Activated T-cell treated with anti-CD3 and anti-CD28 coated beads, Interleukin-2, amount 50 U/mL, for 4 hours (primary cell): ENCODE data around the gene DLGAP4. TPM values are rescaled to one million over a fixed set of nuclear protein-coding genes. Genes with fewer than 3 reads are reported as not detected.

Experiments
- ATAC-seq, 2 donors: fragments of 200-7000 bp; cut with Tn5 transposase; one replicate each; pipeline ENCODE4 v1.10.0; 2021
- DNase-seq: peaks from one replicate; pipeline ENCODE4 v3.0.0-alpha.2; 2020
- H3K27me3 Mint-ChIP-seq: one replicate; pipeline ENCODE4 v1.8.0; 2021; ENCODE audit warnings: low read depth, mixed read lengths
- H3K36me3 Mint-ChIP-seq: one replicate; pipeline ENCODE4 v1.8.0; 2022; ENCODE audit warnings: mixed read lengths; ENCODE audit not compliant: insufficient read depth
- H3K4me1 Mint-ChIP-seq: one replicate; pipeline ENCODE4 v1.8.0; 2021; ENCODE audit warnings: low read depth, mixed read lengths
- H3K4me3 Mint-ChIP-seq: one replicate; pipeline ENCODE4 v1.8.0; 2021; ENCODE audit warnings: mild to moderate bottlenecking, moderate library complexity, mixed read lengths
- H3K9me3 Mint-ChIP-seq: one replicate; pipeline ENCODE4 v1.8.0; 2021; ENCODE audit warnings: mixed read lengths
- total RNA-seq, 3 donors: library from RNA; stranded (reverse); gene quantifications; one replicate each; pipeline ENCODE4 v1.2.1, GENCODE V29; 2021

Gene DLGAP4
- total RNA-seq, 3 donors from 2014 or later, result 11.6 to 18.4 (median 12.3) TPM

GRCh38 chr20:36424314-36424713 lies 118.2 kb downstream of the DLGAP4 start:
- ATAC-seq, result no peak
- H3K36me3 Mint-ChIP-seq, result no peaks in the 10 kb centered on the region

GRCh38 chr20:36425166-36425565 lies 119.0 kb downstream of the DLGAP4 start:
- no peak overlapping the region for H3K4me3 Mint-ChIP-seq
- H3K4me1 Mint-ChIP-seq, result no peaks in the 10 kb centered on the region
- no peaks in the 10 kb centered on the region for H3K36me3 Mint-ChIP-seq
- no peak for DNase-seq
- ATAC-seq, result no peak
- H3K9me3 Mint-ChIP-seq, result no peaks in the 10 kb centered on the region
- H3K27me3 Mint-ChIP-seq, result peaks cover 7% of the 10 kb centered on the region

More at GRCh38 chr20:36424314-36424713, 118.2 kb downstream of the DLGAP4 start:
- no peak for DNase-seq
- Mint-ChIP-seq H3K27me3 (peaks cover 8% of the 10 kb centered on the region), H3K9me3 (no peaks in the 10 kb centered on the region), H3K4me3 (no peak overlapping the region), H3K4me1 (no peaks in the 10 kb centered on the region)

GRCh38 chr20:36431604-36432003 lies 125.5 kb downstream of the DLGAP4 start:
- ATAC-seq (no peak), DNase-seq (no peak)
- H3K36me3 Mint-ChIP-seq, result no peaks in the 10 kb centered on the region
- no peak overlapping the region for H3K4me3 Mint-ChIP-seq
- H3K27me3 Mint-ChIP-seq, result no peaks in the 10 kb centered on the region
- H3K9me3 Mint-ChIP-seq, result no peaks in the 10 kb centered on the region
- peaks cover 2% of the 10 kb centered on the region for H3K4me1 Mint-ChIP-seq

- no peak overlapping the region for H3K4me3 Mint-ChIP-seq
- no peaks in the 10 kb centered on the region for H3K36me3 Mint-ChIP-seq
- H3K27me3 Mint-ChIP-seq, result peaks cover 4% of the 10 kb centered on the region
- H3K4me1 Mint-ChIP-seq, result peaks cover 4% of the 10 kb centered on the region
- ATAC-seq (no peak), DNase-seq (no peak)
- H3K9me3 Mint-ChIP-seq, result no peaks in the 10 kb centered on the region
Observed at GRCh38 chr20:36432096-36432495, 126.0 kb downstream of the DLGAP4 start.

GRCh38 chr20:36434383-36434782 lies 128.2 kb downstream of the DLGAP4 start:
- H3K36me3 Mint-ChIP-seq, result no peaks in the 10 kb centered on the region
- DNase-seq (no peak), ATAC-seq (no peak)
- no peaks in the 10 kb centered on the region for H3K9me3 Mint-ChIP-seq
- H3K4me3 Mint-ChIP-seq, result no peak overlapping the region
- H3K27me3 Mint-ChIP-seq, result peaks cover 4% of the 10 kb centered on the region
- H3K4me1 Mint-ChIP-seq, result peaks cover 6% of the 10 kb centered on the region

- ATAC-seq (no peak), DNase-seq (no peak)
- H3K4me1 Mint-ChIP-seq, result peaks cover 6% of the 10 kb centered on the region
- H3K27me3 Mint-ChIP-seq, result peaks cover 4% of the 10 kb centered on the region
- H3K36me3 Mint-ChIP-seq, result no peaks in the 10 kb centered on the region
- no peak overlapping the region for H3K4me3 Mint-ChIP-seq
- H3K9me3 Mint-ChIP-seq, result no peaks in the 10 kb centered on the region
Observed at GRCh38 chr20:36435124-36435523, 129.0 kb downstream of the DLGAP4 start.

- no peaks in the 10 kb centered on the region for H3K9me3 Mint-ChIP-seq
- DNase-seq, result peak; percentile 83
- H3K27me3 Mint-ChIP-seq, result peaks cover 4% of the 10 kb centered on the region
- ATAC-seq, result peak; percentile 94
- peaks cover 6% of the 10 kb centered on the region for H3K4me1 Mint-ChIP-seq
- no peaks in the 10 kb centered on the region for H3K36me3 Mint-ChIP-seq
- H3K4me3 Mint-ChIP-seq, result peak overlapping the region; percentile 50
Observed at GRCh38 chr20:36435592-36436541, 129.7 kb downstream of the DLGAP4 start.

GRCh38 chr20:36439040-36439730 lies 133.0 kb downstream of the DLGAP4 start:
- DNase-seq, result peak; percentile 59
- H3K4me1 Mint-ChIP-seq, result peaks cover 6% of the 10 kb centered on the region
- H3K36me3 Mint-ChIP-seq, result no peaks in the 10 kb centered on the region
- ATAC-seq, result peak; percentile 46 to 51
- no peak overlapping the region for H3K4me3 Mint-ChIP-seq
- peaks cover 4% of the 10 kb centered on the region for H3K27me3 Mint-ChIP-seq
- H3K9me3 Mint-ChIP-seq, result no peaks in the 10 kb centered on the region

- ATAC-seq (no peak), DNase-seq (no peak)
- H3K4me3 Mint-ChIP-seq, result no peak overlapping the region
- peaks cover 4% of the 10 kb centered on the region for H3K27me3 Mint-ChIP-seq
- no peaks in the 10 kb centered on the region for H3K36me3 Mint-ChIP-seq
- no peaks in the 10 kb centered on the region for H3K9me3 Mint-ChIP-seq
- peaks cover 6% of the 10 kb centered on the region for H3K4me1 Mint-ChIP-seq
Observed at GRCh38 chr20:36439731-36440072, 133.6 kb downstream of the DLGAP4 start.

GRCh38 chr20:36440370-36441026 lies 134.4 kb downstream of the DLGAP4 start:
- Mint-ChIP-seq H3K4me3 (no peak overlapping the region), H3K27me3 (peaks cover 4% of the 10 kb centered on the region)

GRCh38 chr20:36441027-36441414 lies 134.9 kb downstream of the DLGAP4 start:
- Mint-ChIP-seq H3K4me3 (no peak overlapping the region), H3K27me3 (peaks cover 4% of the 10 kb centered on the region), H3K9me3 (no peaks in the 10 kb centered on the region), H3K4me1 (peaks cover 6% of the 10 kb centered on the region), H3K36me3 (no peaks in the 10 kb centered on the region)
- DNase-seq (no peak), ATAC-seq (no peak)

More at GRCh38 chr20:36440370-36441026, 134.4 kb downstream of the DLGAP4 start:
- Mint-ChIP-seq H3K4me1 (peaks cover 6% of the 10 kb centered on the region), H3K9me3 (no peaks in the 10 kb centered on the region), H3K36me3 (no peaks in the 10 kb centered on the region)
- ATAC-seq, result no peak
- no peak for DNase-seq

- Mint-ChIP-seq H3K4me1 (peaks cover 4% of the 10 kb centered on the region), H3K27me3 (peaks cover 4% of the 10 kb centered on the region), H3K36me3 (no peaks in the 10 kb centered on the region), H3K9me3 (no peaks in the 10 kb centered on the region), H3K4me3 (no peak overlapping the region)
- DNase-seq, result no peak
- no peak for ATAC-seq
Observed at GRCh38 chr20:36441416-36441815, 135.3 kb downstream of the DLGAP4 start.

GRCh38 chr20:36445847-36446246 lies 139.7 kb downstream of the DLGAP4 start:
- Mint-ChIP-seq H3K4me1 (no peaks in the 10 kb centered on the region), H3K27me3 (no peaks in the 10 kb centered on the region), H3K36me3 (no peaks in the 10 kb centered on the region), H3K4me3 (no peak overlapping the region), H3K9me3 (no peaks in the 10 kb centered on the region)
- DNase-seq, result no peak
- ATAC-seq, result no peak

GRCh38 chr20:36446557-36446956 lies 140.4 kb downstream of the DLGAP4 start:
- H3K4me1 Mint-ChIP-seq, result no peaks in the 10 kb centered on the region
- no peaks in the 10 kb centered on the region for H3K36me3 Mint-ChIP-seq
- no peaks in the 10 kb centered on the region for H3K27me3 Mint-ChIP-seq
- no peak overlapping the region for H3K4me3 Mint-ChIP-seq
- no peaks in the 10 kb centered on the region for H3K9me3 Mint-ChIP-seq
- ATAC-seq (no peak), DNase-seq (no peak)
